Endodermal cell (in vitro differentiated cells): ENCODE measurements around the gene UBE2D3. TPM values are rescaled to one million over a fixed set of nuclear protein-coding genes. Genes with fewer than 3 reads are reported as not detected.

Source experiments
- DNase-seq: peaks from one replicate; pipeline ENCODE4 v3.0.0-alpha.2; 2017
- H3K27ac ChIP-seq: 2 replicates; pipeline ENCODE4 v1.5.1; 2013; ENCODE audit warnings: mild to moderate bottlenecking, low read depth, low read length, moderate library complexity
- H3K27me3 ChIP-seq: 2 replicates; pipeline ENCODE4 v1.6.1; 2013; ENCODE audit warnings: mild to moderate bottlenecking, low read length, moderate library complexity; ENCODE audit not compliant: insufficient read depth, control insufficient read depth, poor library complexity, severe bottlenecking
- H3K36me3 ChIP-seq: 2 replicates; pipeline ENCODE4 v1.7.0; 2013; ENCODE audit warnings: mild to moderate bottlenecking, low read length, moderate library complexity; ENCODE audit not compliant: control insufficient read depth, insufficient read depth
- H3K4me1 ChIP-seq: one replicate; pipeline ENCODE4 v1.7.0; 2013; ENCODE audit warnings: low read length; ENCODE audit not compliant: control insufficient read depth, insufficient read depth
- H3K4me3 ChIP-seq: 2 replicates; pipeline ENCODE4 v1.5.1; 2013; ENCODE audit warnings: mild to moderate bottlenecking, low read length, moderate library complexity
- H3K9ac ChIP-seq: 2 replicates; pipeline ENCODE4 v1.6.1; 2013; ENCODE audit warnings: mild to moderate bottlenecking, low read length, moderate library complexity; ENCODE audit not compliant: poor library complexity, severe bottlenecking; ENCODE audit errors: extremely low read depth
- H3K9me3 ChIP-seq: 2 replicates; pipeline ENCODE4 v1.6.1; 2013; ENCODE audit warnings: mild to moderate bottlenecking, low read length, moderate library complexity; ENCODE audit not compliant: control insufficient read depth
- H3K27ac Mint-ChIP-seq: 2 replicates; pipeline ENCODE4 v1.8.0; 2020; ENCODE audit warnings: mixed read lengths
- H3K27me3 Mint-ChIP-seq: 2 replicates; pipeline ENCODE4 v1.8.0; 2021; ENCODE audit warnings: mild to moderate bottlenecking, mixed read lengths; ENCODE audit not compliant: insufficient read depth
- H3K36me3 Mint-ChIP-seq: 2 replicates; pipeline ENCODE4 v1.8.0; 2020; ENCODE audit warnings: low read depth, mixed read lengths
- H3K4me1 Mint-ChIP-seq: 2 replicates; pipeline ENCODE4 v1.8.0; 2020; ENCODE audit warnings: mixed read lengths
- H3K4me3 Mint-ChIP-seq: 2 replicates; pipeline ENCODE4 v1.8.0; 2020; ENCODE audit warnings: mild to moderate bottlenecking, moderate library complexity, mixed read lengths
- H3K9me3 Mint-ChIP-seq: 2 replicates; pipeline ENCODE4 v1.8.0; 2020; ENCODE audit warnings: mild to moderate bottlenecking, mixed read lengths
- CTCF ChIP-seq: fragments of 200-600 bp; sonication (generic); conservative IDR thresholded peaks from 2 replicates; pipeline ENCODE4 v1.5.0; 2021; ENCODE audit warnings: antibody characterized with exemption, mild to moderate bottlenecking
- WGBS, 2 experiments: methylation state at CpG; one replicate each; pipeline versions ENCODE4 v1.1.5 to v1.1.7; 2013; ENCODE audit warnings: missing lambda C conversion rate in 2 of 2, mixed read lengths in 1 of 2; ENCODE audit not compliant: insufficient coverage in 1 of 2, insufficient read length in 1 of 2; 5-methylcytosine and 5-hydroxymethylcytosine counted together
- total RNA-seq, 2 donors: library from RNA; stranded (reverse); fragmentation: NEBNext Ultra II Directional in 1 of 2; extraction: Animal tissue kit (Norgen Biotek cat#: 25700) in 1 of 2; gene quantifications; 2 replicates in 1 of 2; 3 replicates in 1 of 2; pipeline ENCODE4 v1.2.1, GENCODE V29; 2021

Gene UBE2D3
- total RNA-seq, 2 donors from 2014 or later, result 283 to 310 TPM

- Mint-ChIP-seq H3K27ac (no peak overlapping the region), H3K36me3 (peaks cover 2% of the 10 kb centered on the region), H3K9me3 (no peaks in the 10 kb centered on the region), H3K4me3 (no peak overlapping the region), H3K4me1 (peaks cover 8% of the 10 kb centered on the region), H3K27me3 (no peaks in the 10 kb centered on the region)
- no peaks in the 10 kb centered on the region for H3K9me3 ChIP-seq
- H3K36me3 ChIP-seq, result no peaks in the 10 kb centered on the region
- 100% methylated on average over 1 of the region's 1 CpG for WGBS, 2 experiments
- no peak overlapping the region for H3K9ac ChIP-seq
- no peak overlapping the region for H3K27ac ChIP-seq
- H3K4me1 ChIP-seq, result no peaks in the 10 kb centered on the region
- H3K4me3 ChIP-seq, result no peak overlapping the region
- TF ChIP-seq CTCF, result no peak
- no peaks in the 10 kb centered on the region for H3K27me3 ChIP-seq
- DNase-seq, result no peak
Measured at GRCh38 chr4:102836596-102836995, 9.2 kb upstream of the UBE2D3 start.

GRCh38 chr4:102832667-102833066, 5.3 kb upstream of the UBE2D3 start:
- Mint-ChIP-seq H3K27me3 (no peaks in the 10 kb centered on the region), H3K9me3 (no peaks in the 10 kb centered on the region), H3K27ac (no peak overlapping the region), H3K4me3 (no peak overlapping the region), H3K36me3 (peaks cover 2% of the 10 kb centered on the region), H3K4me1 (peaks cover 13% of the 10 kb centered on the region)
- Histone ChIP-seq H3K9me3 (no peaks in the 10 kb centered on the region), H3K27me3 (no peaks in the 10 kb centered on the region), H3K27ac (no peak overlapping the region), H3K9ac (no peak overlapping the region), H3K4me1 (no peaks in the 10 kb centered on the region), H3K4me3 (no peak overlapping the region), H3K36me3 (no peaks in the 10 kb centered on the region)
- no peak for TF ChIP-seq CTCF
- 100% methylated on average over 1 of the region's 1 CpG for WGBS, 2 experiments
- DNase-seq, result no peak

GRCh38 chr4:102832105-102832504, 4.8 kb upstream of the UBE2D3 start:
- no peak for TF ChIP-seq CTCF
- WGBS, 2 experiments, result 93 to 100% methylated on average over 4 of the region's 4 CpGs
- no peaks in the 10 kb centered on the region for H3K27me3 ChIP-seq
- no peak overlapping the region for H3K4me3 ChIP-seq
- Mint-ChIP-seq H3K27me3 (no peaks in the 10 kb centered on the region), H3K36me3 (peaks cover 2% of the 10 kb centered on the region), H3K4me1 (peaks cover 13% of the 10 kb centered on the region), H3K9me3 (no peaks in the 10 kb centered on the region), H3K4me3 (no peak overlapping the region), H3K27ac (no peak overlapping the region)
- no peak for DNase-seq
- H3K4me1 ChIP-seq, result no peaks in the 10 kb centered on the region
- H3K36me3 ChIP-seq, result no peaks in the 10 kb centered on the region
- no peak overlapping the region for H3K27ac ChIP-seq
- no peaks in the 10 kb centered on the region for H3K9me3 ChIP-seq
- no peak overlapping the region for H3K9ac ChIP-seq
